OCI-LY3 (cell line): Measurements from ENCODE around the gene GTF2I.
"Not testable (repeated sequence)": the region's sequence is repeated elsewhere in the genome, so short reads cannot be mapped to it uniquely, and the experiment has no call there.

Source experiments
- H2AFZ ChIP-seq: fragments of 200-600, 300-600 bp; shearing (Covaris generic); 2 replicates; pipeline ENCODE4 v1.6.0; 2014; ENCODE audit warnings: antibody characterized with exemption, low read depth, low read length
- H3K27ac ChIP-seq: fragments of 200-600, 300-600 bp; sonication (generic); 2 replicates; pipeline ENCODE4 v1.5.1; 2014; ENCODE audit warnings: mild to moderate bottlenecking, low read length, moderate library complexity, mixed read lengths
- H3K27me3 ChIP-seq: fragments of 200-600, 300-600 bp; sonication (generic); 2 replicates; pipeline ENCODE4 v1.6.1; 2014; ENCODE audit warnings: low read depth, low read length, mixed read lengths
- H3K36me3 ChIP-seq: fragments of 200-600, 300-600 bp; sonication (generic); replicated peaks from 2 replicates; pipeline ENCODE3; 2014; ENCODE audit warnings: low read depth, low read length, mixed read lengths
- H3K4me1 ChIP-seq: fragments of 300-600, 200-600 bp; sonication (generic); 2 replicates; pipeline ENCODE4 v1.6.1; 2014; ENCODE audit warnings: low read length, mixed read lengths
- H3K4me2 ChIP-seq: fragments of 200-600, 300-600 bp; sonication (generic); 2 replicates; pipeline ENCODE4 v1.6.1; 2014; ENCODE audit warnings: low read length, mixed read lengths
- H3K4me3 ChIP-seq: fragments of 300-600, 200-600 bp; sonication (generic); 2 replicates; pipeline ENCODE4 v1.5.1; 2014; ENCODE audit warnings: antibody characterized with exemption, mild to moderate bottlenecking, low read length, moderate library complexity
- H3K79me2 ChIP-seq: fragments of 300-600, 200-600 bp; shearing (Covaris generic); 2 replicates; pipeline ENCODE4 v1.6.1; 2014; ENCODE audit warnings: mild to moderate bottlenecking, low read length, mixed read lengths
- H3K9ac ChIP-seq: fragments of 300-600, 200-600 bp; shearing (Covaris generic); 2 replicates; pipeline ENCODE4 v1.6.0; 2014; ENCODE audit warnings: mild to moderate bottlenecking, low read length, moderate library complexity
- H3K9me3 ChIP-seq: fragments of 200-600, 300-600 bp; shearing (Covaris generic); 2 replicates; pipeline ENCODE4 v1.6.1; 2014; ENCODE audit warnings: low read length, mixed read lengths; ENCODE audit not compliant: insufficient read depth
- H4K20me1 ChIP-seq: fragments of 200-600, 300-600 bp; sonication (generic); 2 replicates; pipeline ENCODE4 v1.6.1; 2016; ENCODE audit warnings: low read length, mixed read lengths; ENCODE audit not compliant: insufficient read depth
- CTCF ChIP-seq: fragments of 200-600, 300-600 bp; sonication (generic); IDR thresholded peaks from 2 replicates; pipeline ENCODE4 v1.5.1; 2014; ENCODE audit warnings: antibody characterized with exemption, low read length, low read depth
- EZH2phosphoT487 ChIP-seq: fragments of 200-600 bp; shearing (Covaris generic); IDR thresholded peaks from 2 replicates; pipeline ENCODE4 v1.6.1; 2018; ENCODE audit warnings: antibody characterized with exemption, mixed run types, low read depth

GTF2I gene

DNA sequence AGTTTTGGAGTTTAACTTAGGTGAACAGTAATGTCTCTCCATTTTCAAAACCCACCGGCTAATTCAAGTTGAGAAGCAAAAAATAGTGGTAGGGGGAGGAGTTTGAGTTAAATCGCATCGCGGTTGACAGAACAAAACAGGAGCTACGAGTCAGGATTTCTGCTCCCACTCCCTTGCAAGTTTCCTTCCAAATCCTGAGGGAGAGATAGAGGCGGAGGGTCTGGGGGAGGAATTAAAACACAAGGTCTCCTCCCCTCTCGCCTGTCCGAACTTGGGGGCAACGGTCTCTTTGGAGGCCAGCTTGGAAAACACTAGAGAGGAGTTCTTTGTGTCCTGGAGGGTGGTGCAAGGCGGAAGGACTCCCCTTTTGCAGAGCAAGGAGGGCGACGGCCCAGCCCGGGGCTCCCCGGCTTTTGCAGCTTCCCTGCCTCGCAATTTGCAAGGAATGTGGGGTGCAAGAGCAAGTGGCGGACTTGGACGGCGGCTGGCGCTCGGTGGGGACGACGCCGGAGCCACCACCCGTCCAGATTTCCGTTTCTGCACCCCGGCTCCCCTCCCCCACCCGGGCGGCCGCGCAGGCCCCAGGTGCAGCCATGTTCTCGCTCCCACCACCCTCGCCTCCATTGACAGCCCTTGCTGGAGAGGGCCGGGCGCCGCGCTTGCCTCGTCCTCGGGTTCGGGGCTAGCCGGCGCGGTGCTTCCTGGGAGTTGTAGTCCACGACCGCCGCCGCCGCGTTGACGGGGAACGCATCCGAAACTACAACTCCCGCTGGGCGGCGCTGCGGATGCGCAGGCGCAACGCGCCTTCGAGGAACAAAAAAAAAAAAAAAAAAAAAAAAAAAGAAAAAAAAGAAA, 454 bp upstream of the GTF2I start:
- H3K9ac ChIP-seq: peak overlapping the region; percentile 100
- TF ChIP-seq CTCF (no peak), EZH2phosphoT487 (no peak)
- H3K4me2 ChIP-seq: peak overlapping the region; percentile 78
- H2AFZ ChIP-seq: no peak overlapping the region
- H3K4me1 ChIP-seq: peaks cover 37% of the 10 kb centered on the region
- no peaks in the 10 kb centered on the region for H3K9me3 ChIP-seq
- H3K27ac ChIP-seq: peak overlapping the region; percentile 99
- no peaks in the 10 kb centered on the region for H3K36me3 ChIP-seq
- peaks cover 49% of the 10 kb centered on the region for H3K79me2 ChIP-seq
- peak overlapping the region; percentile 86 for H3K4me3 ChIP-seq
- no peaks in the 10 kb centered on the region for H4K20me1 ChIP-seq
- no peaks in the 10 kb centered on the region for H3K27me3 ChIP-seq

GRCh38 chr7:74658178-74659004, 873 bp downstream of the GTF2I start:
- H3K27ac ChIP-seq: peak overlapping the region; percentile 99
- peak overlapping the region; percentile 87 for H3K4me3 ChIP-seq
- H3K4me2 ChIP-seq: peak overlapping the region; percentile 98
- no peaks in the 10 kb centered on the region for H3K27me3 ChIP-seq
- H2AFZ ChIP-seq: no peak overlapping the region
- TF ChIP-seq CTCF (no peak), EZH2phosphoT487 (no peak)
- H3K36me3 ChIP-seq: no peaks in the 10 kb centered on the region
- H3K4me1 ChIP-seq: peaks cover 49% of the 10 kb centered on the region
- no peaks in the 10 kb centered on the region for H3K9me3 ChIP-seq
- H4K20me1 ChIP-seq: peaks cover 6% of the 10 kb centered on the region
- H3K79me2 ChIP-seq: peaks cover 62% of the 10 kb centered on the region
- peak overlapping the region; percentile 100 for H3K9ac ChIP-seq

GRCh38 chr7:74660202-74660601, 2.7 kb downstream of the GTF2I start:
- not testable (repeated sequence) for H3K27me3 ChIP-seq, H2AFZ ChIP-seq, H3K36me3 ChIP-seq, H3K9me3 ChIP-seq
- Histone ChIP-seq H4K20me1 (peaks cover 12% of the 10 kb centered on the region), H3K79me2 (peaks cover 80% of the 10 kb centered on the region), H3K27ac (peak overlapping the region; percentile 99), H3K4me1 (peaks cover 61% of the 10 kb centered on the region), H3K4me2 (peak overlapping the region; percentile 98), H3K4me3 (peak overlapping the region; percentile 87), H3K9ac (peak overlapping the region; percentile 88)

DNA sequence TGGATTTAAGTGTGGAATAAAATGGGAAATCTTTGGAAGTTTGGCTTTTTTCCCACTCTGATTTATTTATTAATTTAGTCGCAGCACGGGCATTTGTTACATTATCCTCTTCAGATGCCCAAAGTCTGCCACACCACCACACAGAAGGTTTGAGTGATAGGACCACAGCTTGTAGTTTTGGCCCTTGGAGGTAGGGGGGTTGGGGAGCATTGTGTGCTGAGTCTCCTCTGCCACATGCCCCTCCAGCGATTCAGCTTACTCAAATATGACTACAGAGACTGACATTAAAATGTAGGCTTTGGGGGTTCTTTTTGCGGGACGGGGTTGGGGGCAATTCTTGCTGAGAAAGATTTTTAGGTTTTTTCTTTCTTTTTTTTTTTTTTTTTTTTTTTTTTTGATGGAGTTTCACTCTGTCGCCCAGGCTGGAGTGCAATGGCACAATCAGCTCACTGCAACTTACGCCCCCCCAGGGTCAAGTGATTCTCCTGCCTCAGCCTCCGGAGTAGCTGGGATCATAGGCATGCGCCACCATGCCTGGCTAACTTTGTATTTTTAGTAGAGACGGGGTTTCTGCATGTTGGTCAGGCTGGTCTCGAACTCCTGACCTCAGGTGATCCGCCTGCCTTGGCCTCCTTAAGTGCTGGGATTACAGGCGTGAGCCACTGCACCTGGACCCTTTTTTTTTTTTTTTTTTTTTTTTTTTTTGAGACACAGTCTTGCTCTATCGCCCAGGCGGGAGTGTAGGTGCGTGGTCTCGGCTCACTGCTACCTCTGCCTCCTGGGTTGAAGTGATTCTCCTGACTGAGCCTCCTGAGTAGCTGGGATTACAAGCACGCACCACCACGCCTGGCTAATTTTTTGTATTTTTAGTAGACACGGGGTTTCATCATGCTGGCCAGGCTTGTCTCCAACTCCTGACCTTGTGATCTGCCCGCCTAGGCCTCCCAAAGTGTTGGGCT, 4.6 kb downstream of the GTF2I start:
- Histone ChIP-seq H4K20me1 (peaks cover 16% of the 10 kb centered on the region), H3K36me3 (peaks cover 26% of the 10 kb centered on the region), H3K79me2 (peaks cover 95% of the 10 kb centered on the region), H3K4me3 (peak overlapping the region; percentile 87), H3K27ac (peak overlapping the region; percentile 99), H3K9ac (peak overlapping the region; percentile 88), H3K4me2 (peak overlapping the region; percentile 98), H3K4me1 (peaks cover 57% of the 10 kb centered on the region)
- H3K27me3 ChIP-seq, H3K9me3 ChIP-seq, H2AFZ ChIP-seq: not testable (repeated sequence)
